HEK293T (cell line): ENCODE results near the gene TRIM6.

Experiments
- CTCF ChIA-PET: fragments of 350-600 bp; formaldehyde crosslinking; extraction: SDS; loops from one replicate; lab custom pipeline; 2021; ENCODE audit warnings: antibody characterized with exemption, inconsistent platforms; lab: Yijun Ruan, JAX
- POLR2A ChIA-PET: fragments of 350-600 bp; formaldehyde crosslinking; extraction: SDS; loops from one replicate; lab custom pipeline; 2020; ENCODE audit warnings: antibody characterized with exemption, inconsistent platforms; lab: Yijun Ruan, JAX
- DNase-seq: peaks from one replicate; pipeline ENCODE4 v3.0.0; 2012; ENCODE audit warnings: mixed read lengths; ENCODE audit errors: extremely low spot score
- ARNT ChIP-seq: fragments of 450-650 bp; IDR thresholded peaks from 2 replicates; pipeline ENCODE4 v1.6.1; 2017; ENCODE audit warnings: mild to moderate bottlenecking
- BHLHE40 ChIP-seq: fragments of 450-650 bp; IDR thresholded peaks from 2 replicates; pipeline ENCODE4 v1.6.1; 2016; ENCODE audit warnings: mild to moderate bottlenecking, moderate library complexity, borderline replicate concordance
- CTBP1 ChIP-seq: fragments of 450-650 bp; IDR thresholded peaks from 2 replicates; pipeline ENCODE4 v1.6.1; 2016; ENCODE audit warnings: borderline replicate concordance
- ELF4 ChIP-seq: fragments of 450-650 bp; IDR thresholded peaks from 2 replicates; pipeline ENCODE4 v1.6.1; 2017; ENCODE audit warnings: antibody characterized with exemption
- FOXA1 ChIP-seq: fragments of 450-650 bp; IDR thresholded peaks from 2 replicates; pipeline ENCODE4 v1.6.1; 2016; ENCODE audit warnings: mild to moderate bottlenecking
- FOXK2 ChIP-seq: fragments of 450-650 bp; IDR thresholded peaks from 2 replicates; pipeline ENCODE4 v1.6.1; 2016; ENCODE audit warnings: mild to moderate bottlenecking
- FOXM1 ChIP-seq: fragments of 450-650 bp; IDR thresholded peaks from 2 replicates; pipeline ENCODE4 v1.6.1; 2017; ENCODE audit warnings: mild to moderate bottlenecking, borderline replicate concordance
- HDGF ChIP-seq: fragments of 450-650 bp; IDR thresholded peaks from 2 replicates; pipeline ENCODE4 v1.6.1; 2017; ENCODE audit warnings: antibody characterized with exemption, borderline replicate concordance
- L3MBTL2 ChIP-seq: fragments of 450-650 bp; conservative IDR thresholded peaks from 2 replicates; pipeline ENCODE4 v1.6.1; 2016; ENCODE audit warnings: mild to moderate bottlenecking
- LEF1 ChIP-seq: fragments of 450-650 bp; IDR thresholded peaks from 2 replicates; pipeline ENCODE4 v1.6.1; 2017; ENCODE audit warnings: mild to moderate bottlenecking, borderline replicate concordance
- NFRKB ChIP-seq: fragments of 450-650 bp; IDR thresholded peaks from 2 replicates; pipeline ENCODE4 v1.6.1; 2016; ENCODE audit warnings: mild to moderate bottlenecking, moderate library complexity
- PKNOX1 ChIP-seq: fragments of 450-650 bp; IDR thresholded peaks from 2 replicates; pipeline ENCODE4 v1.6.1; 2016
- SP1 ChIP-seq: fragments of 450-650 bp; IDR thresholded peaks from 2 replicates; pipeline ENCODE4 v1.6.1; 2017
- SUZ12 ChIP-seq: fragments of 450-650 bp; IDR thresholded peaks from 2 replicates; pipeline ENCODE4 v1.6.1; 2016; ENCODE audit warnings: mild to moderate bottlenecking
- TARDBP ChIP-seq: fragments of 450-650 bp; IDR thresholded peaks from 2 replicates; pipeline ENCODE4 v1.6.1; 2016
- ZNF384 ChIP-seq: fragments of 450-650 bp; IDR thresholded peaks from 2 replicates; pipeline ENCODE4 v1.6.1; 2016

TRIM6 gene

GRCh38 chr11:5604896-5605295 lies 8.5 kb downstream of the TRIM6 start:
- TF ChIP-seq ARNT (no peak), FOXA1 (no peak), FOXM1 (no peak), CTBP1 (no peak), SUZ12 (no peak), FOXK2 (no peak), L3MBTL2 (no peak), NFRKB (no peak), ELF4 (no peak), LEF1 (no peak), PKNOX1 (no peak)
- DNase-seq = no peak
- POLR2A ChIA-PET = no interaction called here
- CTCF ChIA-PET = no interaction called here

GRCh38 chr11:5605849-5606248 lies 9.4 kb downstream of the TRIM6 start:
- TF ChIP-seq ARNT (no peak), PKNOX1 (no peak), SUZ12 (no peak), FOXK2 (no peak), LEF1 (no peak), FOXA1 (no peak), L3MBTL2 (no peak), TARDBP (no peak), SP1 (no peak), ZNF384 (no peak), CTBP1 (no peak), FOXM1 (no peak), ELF4 (no peak), BHLHE40 (no peak), NFRKB (no peak), HDGF (no peak)
- ChIA-PET POLR2A (no interaction called here), CTCF (no interaction called here)
- no peak for DNase-seq

GRCh38 chr11:5608808-5609207 lies 12.4 kb downstream of the TRIM6 start:
- TF ChIP-seq FOXM1 = no peak
- no peak for TF ChIP-seq L3MBTL2
- no peak for TF ChIP-seq PKNOX1
- no peak for TF ChIP-seq ARNT
- no peak for TF ChIP-seq BHLHE40
- DNase-seq = no peak
- ChIA-PET CTCF (no interaction called here), POLR2A (no interaction called here)

GRCh38 chr11:5610446-5610845 lies 14.0 kb downstream of the TRIM6 start:
- CTCF ChIA-PET = no interaction called here
- POLR2A ChIA-PET = no interaction called here
- no peak for DNase-seq
- TF ChIP-seq ARNT (no peak), SUZ12 (no peak), FOXK2 (no peak), CTBP1 (no peak)

GRCh38 chr11:5611627-5612026 lies 15.2 kb downstream of the TRIM6 start:
- ChIA-PET POLR2A (no interaction called here), CTCF (no interaction called here)
- DNase-seq = no peak
- TF ChIP-seq ELF4 (no peak), BHLHE40 (no peak), SUZ12 (no peak), FOXM1 (no peak), ARNT (no peak), HDGF (no peak), TARDBP (no peak), PKNOX1 (no peak), SP1 (no peak), FOXA1 (no peak), L3MBTL2 (no peak), LEF1 (no peak), CTBP1 (no peak), ZNF384 (no peak), NFRKB (no peak)

- DNase-seq = no peak
- POLR2A ChIA-PET = interaction anchor here (0.6 kb wide), 1 partner anchor 1741 kb away, joined by 3 read pairs; no protein-coding TSS in a partner anchor
- CTCF ChIA-PET = no interaction called here
Measured at GRCh38 chr11:5618807-5619206, 22.4 kb downstream of the TRIM6 start.

More at GRCh38 chr11:5618807-5619206, 22.4 kb downstream of the TRIM6 start:
- no peak for TF ChIP-seq ZNF384
- no peak for TF ChIP-seq SP1
- no peak for TF ChIP-seq FOXK2
